Measurements from ENCODE around the gene NOD1.
A peak's percentile ranks its signal among the peaks of the same experiment; 100 is the strongest.
"Not testable (repeated sequence)": the region's sequence is repeated elsewhere in the genome, so short reads cannot be mapped to it uniquely, and the experiment has no call there.

NOD1 gene

GRCh38 chr7:30411173-30411572, 67.4 kb downstream of the NOD1 start:
- no peak for DNase-seq

GRCh38 chr7:30406664-30407425, 71.7 kb downstream of the NOD1 start:
- no peak for DNase-seq

GRCh38 chr7:30405179-30405578, 73.4 kb downstream of the NOD1 start:
- DNase-seq, result no peak

GRCh38 chr7:30403477-30403876, 75.1 kb downstream of the NOD1 start:
- peak; percentile 27 for DNase-seq

GRCh38 chr7:30396389-30396788, 82.2 kb downstream of the NOD1 start:
- no peak for DNase-seq

- DNase-seq, result no peak
Observed at GRCh38 chr7:30395676-30396075, 82.9 kb downstream of the NOD1 start.

- DNase-seq, result no peak
Observed at GRCh38 chr7:30391806-30392205, 86.8 kb downstream of the NOD1 start.

- DNase-seq, result peak; percentile 28
Observed at GRCh38 chr7:30390736-30391636, 87.6 kb downstream of the NOD1 start.

- DNase-seq, result no peak
Observed at GRCh38 chr7:30389791-30390190, 88.8 kb downstream of the NOD1 start.

GRCh38 chr7:30382607-30383006, 96.0 kb downstream of the NOD1 start:
- no peak for DNase-seq

GRCh38 chr7:30380824-30381223, 97.8 kb downstream of the NOD1 start:
- not testable (repeated sequence) for DNase-seq

GRCh38 chr7:30380294-30380693, 98.3 kb downstream of the NOD1 start:
- no peak for DNase-seq

GRCh38 chr7:30379741-30380140, 98.8 kb downstream of the NOD1 start:
- no peak for DNase-seq

- DNase-seq, result no peak
Observed at GRCh38 chr7:30379131-30379530, 99.5 kb downstream of the NOD1 start.

GRCh38 chr7:30378275-30378674, 100.3 kb downstream of the NOD1 start:
- DNase-seq, result no peak
